Posterior vena cava (tissue), 2 donors: ENCODE data around the gene DOCK4. TPM values are rescaled to one million over a fixed set of nuclear protein-coding genes. Genes with fewer than 3 reads are reported as not detected.

Experiments
- DNase-seq: peaks from one replicate; pipeline ENCODE4 v3.0.0-alpha.2; 2020; ENCODE audit warnings: low spot score
- intact Hi-C, 2 donors: fragments of 100-400 bp; cut with DNase I; formaldehyde crosslinking; loops; one replicate each; pipeline versions ENCODE4 v1.14.1 to v1.14.2; 2022 to 2023
- total RNA-seq, 2 donors: library from RNA; stranded (reverse); fragmentation: NEBNext Ultra II Directional; extraction: Animal tissue kit (Norgen Biotek cat#: 25700); gene quantifications; one replicate each; pipeline ENCODE4 v1.2.1, GENCODE V29; 2021
- donor health status: DM: yes; HTN: yes; CAD: no.
- donor health status: DM: yes; HTN: yes; CAD: no.

The DOCK4 gene
- total RNA-seq, 2 donors from 2014 or later, result 26.1 TPM

- no peak for DNase-seq
- intact Hi-C loops, result no loop called here
Observed at GRCh38 chr7:111903797-111904196, 302.4 kb downstream of the DOCK4 start.

DNA sequence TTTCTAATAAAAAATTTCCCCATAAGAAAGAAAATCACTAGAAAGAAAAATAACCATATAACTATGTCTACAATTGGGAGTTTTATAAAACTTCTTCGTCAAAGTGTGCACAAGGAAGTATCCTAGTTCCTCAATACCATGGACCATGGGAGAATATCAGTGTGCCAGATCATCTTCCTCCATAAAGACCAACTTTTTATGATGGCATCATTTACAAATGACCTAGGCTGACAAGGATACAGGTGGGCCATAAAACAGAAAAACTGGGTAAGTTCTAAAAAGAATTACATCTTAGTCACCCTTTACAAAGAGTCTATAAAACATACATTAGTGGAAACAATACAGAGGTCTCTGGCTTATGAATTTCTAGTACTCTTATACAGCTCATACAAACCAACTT, 303.2 kb downstream of the DOCK4 start:
- DNase-seq, result no peak
- intact Hi-C loops, result no loop called here

DNA sequence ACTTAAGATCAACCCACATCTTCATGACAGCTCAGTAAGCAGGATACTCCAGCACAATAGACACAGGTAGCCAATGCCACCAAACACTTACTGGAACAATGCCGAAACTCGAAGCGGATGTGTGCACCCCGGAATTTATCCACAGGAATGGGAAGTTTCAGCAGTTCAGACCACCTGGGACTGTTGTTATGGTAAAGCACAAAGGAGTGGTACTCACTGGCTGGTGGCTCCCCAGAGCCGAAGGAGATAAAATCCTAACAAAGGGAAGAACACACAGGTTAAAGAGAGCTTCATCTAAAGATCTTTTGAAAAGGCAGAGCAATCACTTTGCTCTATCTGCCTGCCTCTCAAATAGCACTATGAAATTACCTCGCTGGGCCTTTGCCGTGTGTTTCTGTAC, 305.9 kb downstream of the DOCK4 start:
- intact Hi-C loops, result no loop called here
- DNase-seq, result no peak

DNA sequence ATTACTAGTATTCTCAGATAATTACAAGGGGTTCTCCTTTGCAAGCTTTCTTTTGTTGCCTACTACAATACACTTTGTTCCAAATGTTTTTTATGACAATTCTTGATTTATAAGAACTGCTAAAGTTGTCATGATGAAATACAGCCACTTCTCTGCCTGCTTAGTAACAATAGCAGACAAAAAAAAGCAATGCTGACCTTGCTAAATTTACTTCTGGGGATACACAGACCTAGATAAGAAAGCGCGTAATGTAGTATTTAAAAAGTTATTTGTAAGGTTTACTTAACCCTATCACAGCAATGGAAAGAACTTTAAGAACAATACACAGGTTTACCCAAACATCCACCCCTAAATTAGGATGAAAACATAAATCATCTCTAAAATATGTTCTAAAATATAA, 311.1 kb downstream of the DOCK4 start:
- intact Hi-C loops, result no loop called here

DNA sequence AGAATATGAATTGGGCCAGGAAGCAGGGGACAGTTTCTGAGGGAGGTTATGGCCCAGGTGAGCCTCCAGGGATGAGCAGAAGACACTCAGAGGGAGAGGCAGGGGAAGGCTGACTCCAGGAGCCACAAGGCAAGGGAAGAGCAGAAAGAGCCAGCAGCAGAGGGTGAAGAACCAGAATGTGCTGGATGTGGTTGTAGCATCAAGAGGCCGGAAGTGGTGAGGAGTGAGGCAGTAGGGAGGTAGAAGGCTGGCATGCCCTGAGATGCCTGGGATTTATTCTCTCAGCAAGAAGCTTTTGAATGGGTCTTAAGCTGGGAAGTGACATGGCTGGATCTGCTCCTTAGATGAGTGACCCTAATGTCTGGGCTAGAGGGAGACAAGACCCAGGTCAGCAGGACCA, 311.7 kb downstream of the DOCK4 start:
- no peak for DNase-seq
- intact Hi-C loops, result no loop called here

More for the DNA sequence above, 311.1 kb downstream of the DOCK4 start:
- no peak for DNase-seq

- intact Hi-C loops, result no loop called here
- no peak for DNase-seq
Observed at GRCh38 chr7:111893190-111893589, 313.0 kb downstream of the DOCK4 start.

DNA sequence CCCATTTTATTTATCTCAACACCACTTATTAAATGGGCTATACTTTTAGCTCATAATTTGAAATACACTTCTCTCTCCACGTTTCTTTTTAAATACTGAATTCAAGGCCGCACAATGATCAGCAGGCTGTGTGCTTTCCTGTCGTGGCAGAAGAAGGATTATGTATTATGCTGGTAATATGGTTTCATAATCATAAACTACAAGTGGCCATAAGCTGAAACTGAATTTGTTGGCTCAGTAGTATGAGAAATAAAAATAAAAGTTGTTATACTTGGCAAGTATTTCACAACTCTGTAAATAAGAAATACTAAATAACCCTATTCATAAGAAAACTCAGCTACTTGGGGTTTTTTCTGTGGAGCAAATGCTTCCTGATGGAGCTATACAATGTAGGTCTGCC, 313.6 kb downstream of the DOCK4 start:
- intact Hi-C loops, result no loop called here

DNA sequence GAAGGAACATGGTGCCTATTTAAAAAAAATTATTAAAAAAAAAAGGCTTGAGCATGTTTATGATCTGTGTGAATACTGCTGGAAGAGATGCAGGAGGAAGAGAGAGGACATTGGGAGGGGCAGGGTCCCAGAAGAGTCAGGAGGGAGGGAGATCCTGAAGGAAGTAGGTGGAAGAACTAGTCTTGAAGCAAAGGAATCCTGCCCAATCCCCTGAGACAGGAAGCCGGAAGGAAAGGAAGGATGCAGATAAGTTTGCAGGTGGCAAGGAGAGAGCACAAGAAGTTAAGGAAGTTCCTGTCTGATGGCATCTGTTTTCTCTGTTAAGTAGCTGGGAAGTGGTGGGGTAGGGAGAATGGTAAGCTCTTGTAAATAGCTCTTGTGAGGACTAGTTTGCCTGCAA, 318.5 kb downstream of the DOCK4 start:
- intact Hi-C loops, result no loop called here
- no peak for DNase-seq

More for the DNA sequence above, 313.6 kb downstream of the DOCK4 start:
- no peak for DNase-seq

GRCh38 chr7:111886233-111886632, 320.0 kb downstream of the DOCK4 start:
- intact Hi-C loops, result no loop called here
- DNase-seq, result no peak

DNA sequence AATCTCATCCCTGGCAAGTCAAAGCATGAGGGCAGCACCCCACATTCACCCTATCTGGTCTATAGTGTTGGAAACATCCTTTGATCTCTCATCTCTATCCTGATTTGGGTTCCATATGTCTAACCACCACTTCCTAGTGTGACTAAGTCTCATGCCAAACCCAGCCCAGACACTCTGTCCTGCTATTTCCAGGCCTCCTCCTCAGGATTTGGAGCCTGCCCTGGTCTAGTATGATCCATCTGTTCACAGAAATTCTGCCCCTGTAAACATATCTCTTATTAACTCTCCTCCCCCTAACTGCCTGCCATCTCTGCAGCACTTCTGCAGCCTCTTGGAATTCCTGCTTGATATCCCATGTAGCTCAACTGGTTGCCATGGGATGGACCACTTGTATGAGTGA, 323.0 kb downstream of the DOCK4 start:
- intact Hi-C loops, result no loop called here
- no peak for DNase-seq

DNA sequence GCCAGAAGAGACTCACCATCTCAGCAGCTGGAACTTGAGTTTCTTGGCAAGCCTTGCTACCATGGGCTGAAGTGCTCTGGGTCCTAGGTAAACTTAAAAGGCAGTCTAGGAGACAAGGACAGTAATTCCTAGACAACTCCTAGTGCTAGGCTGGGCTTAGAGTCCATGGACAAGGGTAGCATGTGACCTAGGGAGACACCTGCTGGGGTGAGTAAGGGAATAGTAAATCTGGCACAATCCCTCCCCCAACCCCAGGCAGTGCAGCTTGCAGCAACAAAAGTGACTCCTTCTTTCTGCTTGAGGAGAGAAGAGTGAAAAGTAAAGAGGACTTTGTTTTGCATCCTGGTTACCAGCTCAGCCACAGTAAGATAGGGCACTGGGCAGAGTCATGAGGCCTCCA, 327.4 kb downstream of the DOCK4 start:
- intact Hi-C loops, result no loop called here
- no peak for DNase-seq

DNA sequence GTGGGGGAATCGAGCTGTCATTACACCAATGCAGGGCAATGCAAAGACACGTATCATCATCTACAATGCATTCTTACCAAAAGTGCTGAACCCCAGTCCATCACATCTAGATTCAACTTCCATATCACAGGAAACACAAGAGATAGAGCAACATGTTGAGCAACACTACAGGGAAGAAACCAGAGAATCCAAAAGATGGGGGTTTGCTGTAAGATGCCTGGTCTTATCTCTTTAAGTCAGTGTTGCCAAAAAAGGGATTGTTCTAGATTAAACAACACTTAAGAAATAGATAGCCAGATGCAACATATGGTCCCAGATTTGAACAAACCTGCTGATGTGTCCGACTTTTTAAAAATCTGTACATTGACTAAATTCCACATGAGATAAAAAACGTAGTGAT, 328.3 kb downstream of the DOCK4 start:
- intact Hi-C loops, result no loop called here
- no peak for DNase-seq

DNA sequence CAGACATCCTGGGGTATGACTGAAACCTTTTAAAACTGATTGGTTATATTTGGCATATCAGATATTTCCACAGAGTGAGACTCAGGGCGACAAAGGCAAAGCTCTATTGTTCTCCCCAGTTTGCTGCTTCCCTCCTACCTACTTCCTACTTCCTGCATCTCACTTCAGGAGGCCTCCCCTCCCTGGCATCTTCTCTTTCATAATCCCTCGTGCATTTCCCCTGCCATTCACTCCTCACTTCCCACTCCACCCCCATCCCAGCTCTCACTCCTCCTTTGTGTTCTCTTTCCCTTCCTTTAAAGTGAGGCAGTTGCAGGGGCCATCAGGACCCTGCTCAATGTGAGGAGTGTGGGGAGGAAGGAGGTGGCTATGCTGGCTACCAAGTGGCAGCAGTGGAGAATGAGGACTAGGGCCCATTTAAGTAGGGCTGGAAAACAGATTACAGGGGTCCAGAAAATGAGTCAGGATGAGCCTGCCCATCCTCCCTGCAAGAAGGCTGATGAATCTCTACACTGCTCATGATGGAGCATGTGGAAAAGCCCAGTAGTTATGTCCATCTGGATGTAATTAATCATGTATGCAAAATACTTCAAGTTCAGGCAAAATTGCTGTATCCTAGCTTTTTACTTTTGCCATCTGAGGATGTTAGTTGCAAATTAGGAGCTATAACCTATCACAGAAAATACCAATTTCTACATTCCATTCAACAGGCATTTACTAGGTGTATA, 332.1 kb downstream of the DOCK4 start:
- intact Hi-C loops, result no loop called here
- DNase-seq, result no peak

DNA sequence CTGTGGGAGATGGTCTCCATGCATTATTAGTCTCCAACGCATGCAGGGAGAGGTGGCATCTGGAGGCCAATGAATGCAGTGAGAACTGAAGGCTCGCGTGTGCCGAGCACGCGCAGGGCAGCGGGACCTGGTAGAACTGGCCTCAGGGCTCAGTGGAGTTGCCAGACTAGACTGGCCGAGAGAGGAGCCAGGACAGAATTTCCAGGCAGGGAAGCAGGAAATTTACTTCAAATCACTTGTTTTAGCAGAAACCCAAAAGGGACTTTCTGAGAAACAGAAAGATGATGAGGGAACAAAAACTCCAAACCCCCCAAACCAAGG, 332.9 kb downstream of the DOCK4 start:
- DNase-seq, result no peak
- intact Hi-C loops, result no loop called here

GRCh38 chr7:111872450-111873325, 333.5 kb downstream of the DOCK4 start:
- intact Hi-C loops, result no loop called here
- no peak for DNase-seq

GRCh38 chr7:111871283-111871682, 334.9 kb downstream of the DOCK4 start:
- no peak for DNase-seq
- intact Hi-C loops, result no loop called here

- DNase-seq, result no peak
- intact Hi-C loops, result no loop called here
Observed at GRCh38 chr7:111869280-111869679, 336.9 kb downstream of the DOCK4 start.

DNA sequence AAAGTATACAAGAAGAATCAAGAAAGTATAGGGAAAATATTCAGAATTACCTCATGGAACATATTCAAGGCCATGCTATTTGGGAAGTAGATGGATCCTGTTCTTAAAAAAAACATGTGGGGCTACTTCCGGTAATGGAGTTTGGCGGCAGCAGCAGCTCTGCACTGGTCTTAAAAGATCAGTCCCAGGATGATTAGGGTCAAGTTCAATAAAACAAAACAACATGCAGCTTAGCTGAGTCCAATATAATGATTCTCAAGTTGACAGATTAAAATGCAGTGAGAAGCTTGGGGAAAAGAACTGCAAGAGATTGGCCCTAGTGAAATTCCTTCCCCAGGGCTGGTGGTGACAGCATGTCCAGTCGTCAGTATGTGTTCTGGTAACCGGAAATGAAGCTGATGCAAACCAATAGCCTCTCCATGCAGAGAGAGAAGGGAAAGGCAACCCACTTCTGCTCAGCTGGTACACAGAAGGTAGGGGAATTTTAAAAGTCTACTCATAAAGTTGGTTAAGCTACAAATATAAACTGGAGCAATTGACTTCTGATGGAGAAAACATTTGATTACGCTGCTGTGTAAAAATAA, 338.8 kb downstream of the DOCK4 start:
- no peak for DNase-seq
- intact Hi-C loops, result no loop called here

DNA sequence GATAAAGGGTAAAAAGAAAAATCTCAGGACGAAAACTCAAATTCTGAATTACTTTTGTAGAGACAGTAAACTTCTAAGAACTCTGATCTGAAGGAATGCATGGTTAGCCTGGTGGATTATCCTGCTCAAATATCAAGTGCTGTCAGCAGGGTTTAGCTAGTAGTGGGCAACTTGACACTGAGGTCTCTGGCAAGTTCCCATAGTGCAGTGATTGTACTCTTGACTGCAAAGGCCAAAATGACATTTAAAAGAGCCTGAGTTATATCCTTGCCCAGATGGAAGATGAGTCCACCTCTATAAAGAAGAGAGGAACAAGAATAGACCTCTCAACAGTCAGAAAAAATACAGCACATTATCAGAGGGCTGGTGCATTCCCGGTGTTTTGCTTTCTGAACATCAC, 339.4 kb downstream of the DOCK4 start:
- no peak for DNase-seq
- intact Hi-C loops, result no loop called here

- intact Hi-C loops, result no loop called here
- no peak for DNase-seq
Observed at GRCh38 chr7:111865430-111865829, 340.8 kb downstream of the DOCK4 start.
